GM21576 (cell line): ENCODE data around the gene DST.
A peak's percentile ranks its signal among the peaks of the same experiment; 100 is the strongest.

Source experiments
- ATAC-seq: cut with Tn5 transposase; IDR thresholded peaks from one replicate; pipeline ENCODE4 v1.9.1; 2021; ENCODE audit warnings: mild to moderate bottlenecking, moderate library complexity; ENCODE audit not compliant: unreplicated experiment

DST gene

DNA sequence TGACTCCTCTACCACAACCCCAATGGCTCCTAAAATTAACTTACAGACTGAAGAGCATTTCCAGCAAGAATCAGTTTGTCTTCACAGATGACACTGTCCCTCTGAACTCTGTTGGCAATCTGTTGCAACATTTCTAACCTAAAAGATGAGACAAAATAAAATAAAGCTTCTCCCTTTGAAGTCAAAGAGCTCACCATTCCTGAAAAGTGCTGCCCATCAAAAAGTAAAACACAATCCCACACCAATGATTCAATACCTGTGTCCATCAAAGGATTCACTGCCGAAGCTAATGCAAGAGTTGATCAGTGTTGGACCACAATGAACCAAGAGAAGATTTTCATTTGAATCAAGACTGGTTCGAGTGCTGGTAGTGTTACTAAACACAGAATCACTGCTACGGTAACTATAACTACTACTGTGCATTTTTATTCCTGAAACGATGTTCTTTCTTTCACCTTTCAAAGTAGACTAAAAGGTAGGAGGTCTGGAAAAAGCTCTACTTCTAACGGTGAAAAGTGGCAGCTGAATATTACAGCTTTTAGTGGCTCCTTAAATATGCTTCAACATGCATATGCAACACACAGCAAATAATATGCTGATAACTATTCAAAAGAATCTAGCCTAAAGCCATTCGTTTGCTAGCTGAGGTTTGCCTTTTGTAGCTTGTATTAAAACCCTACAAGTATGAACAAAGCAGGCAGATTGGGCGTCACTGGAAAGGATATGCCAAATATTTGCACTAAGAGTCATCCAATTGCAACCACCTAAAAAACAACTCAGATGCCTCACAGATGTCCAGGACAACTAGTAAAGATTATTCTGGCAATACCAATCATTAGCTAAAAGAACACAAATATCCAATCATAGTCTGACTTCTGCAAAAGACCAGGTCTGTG, at the start of gene DST:
Gene DST (minus strand): TSS at position 524 of the 896 bp plus-strand sequence.
- ATAC-seq, result no peak

DNA sequence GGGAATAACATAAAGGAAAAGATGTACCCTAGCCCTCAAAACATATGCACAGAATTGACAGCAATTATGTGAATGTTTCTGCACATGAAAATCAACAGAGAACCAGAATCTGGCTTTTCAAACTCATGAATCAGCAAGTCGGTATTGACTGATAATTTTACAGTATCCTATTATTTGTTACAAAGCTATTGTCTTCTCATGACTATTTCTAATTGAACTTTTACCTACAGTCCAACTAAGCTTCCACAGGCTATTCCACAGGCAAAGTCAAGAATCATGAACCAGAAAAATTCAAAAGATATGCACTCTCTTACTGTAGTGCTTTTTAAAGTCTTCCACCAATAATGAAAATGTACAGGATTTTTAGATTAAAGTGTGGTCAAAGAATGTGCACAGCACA, 49.1 kb upstream of the DST start:
- no peak for ATAC-seq

DNA sequence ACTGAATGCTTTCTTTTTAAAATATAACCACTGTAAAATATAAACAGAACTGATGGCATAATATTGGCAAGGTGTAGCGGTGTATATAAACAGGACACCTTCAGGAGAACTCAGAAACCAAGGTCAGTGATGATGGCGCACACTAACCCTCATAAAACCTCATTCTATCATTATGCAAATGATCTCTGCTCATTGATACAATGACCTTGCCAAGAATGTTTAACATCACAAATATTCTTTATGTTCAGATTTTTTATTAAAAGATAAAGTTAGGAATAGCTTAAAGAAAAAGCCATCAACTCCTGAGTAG, 48.6 kb upstream of the DST start:
- ATAC-seq, result no peak

DNA sequence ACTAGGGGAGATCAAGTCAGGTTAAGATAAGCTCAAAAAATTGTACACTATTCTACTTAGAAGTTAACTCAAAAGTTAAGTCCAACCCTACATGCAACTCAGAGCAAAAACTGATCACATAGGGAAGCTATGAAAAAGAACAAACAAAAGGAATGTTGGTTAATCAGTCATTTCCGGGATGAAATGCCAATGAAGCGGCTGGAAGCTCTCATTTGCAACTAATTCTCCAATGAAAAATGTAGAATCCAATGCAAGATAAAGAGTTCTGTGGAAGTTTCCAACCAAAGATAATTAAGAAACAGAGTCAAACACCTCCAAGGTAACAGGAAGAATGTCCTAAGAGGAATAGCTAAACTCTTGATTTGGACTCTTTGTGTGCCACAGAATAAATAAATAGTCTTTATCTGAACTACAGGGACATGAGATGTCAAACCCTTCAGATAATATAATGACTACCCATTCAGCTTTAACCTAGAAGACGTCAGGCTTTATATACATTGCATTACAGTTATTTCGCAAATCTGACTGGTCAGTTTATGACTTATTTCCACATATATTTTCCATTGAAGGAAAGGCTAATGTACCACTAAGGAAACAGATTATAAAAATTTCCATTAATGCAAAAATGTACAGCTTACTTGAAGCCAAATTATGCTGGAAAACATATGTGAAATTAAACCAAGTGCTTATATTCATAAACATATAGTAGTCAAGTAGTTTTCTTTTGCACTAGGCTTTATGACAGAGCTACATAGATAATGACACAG, 48.0 kb upstream of the DST start:
- no peak for ATAC-seq

DNA sequence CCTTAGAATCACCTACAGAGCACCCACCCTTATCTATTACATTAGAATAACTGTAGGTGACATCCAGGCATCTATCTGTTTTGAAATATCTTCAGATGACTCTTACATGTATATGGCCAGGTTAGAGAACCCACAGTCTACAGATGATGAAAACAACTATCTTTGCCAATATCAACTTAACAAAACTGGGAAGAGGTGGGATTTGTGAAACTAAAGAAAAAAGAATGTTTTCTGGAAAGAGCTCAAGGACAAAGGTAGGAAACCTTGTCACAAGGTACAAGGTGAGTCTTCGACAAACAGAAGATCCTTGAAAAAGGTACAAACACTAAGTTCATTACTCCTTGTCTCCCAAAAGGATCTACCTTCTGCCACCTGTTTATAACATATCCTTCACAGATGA, 47.0 kb upstream of the DST start:
- no peak for ATAC-seq

DNA sequence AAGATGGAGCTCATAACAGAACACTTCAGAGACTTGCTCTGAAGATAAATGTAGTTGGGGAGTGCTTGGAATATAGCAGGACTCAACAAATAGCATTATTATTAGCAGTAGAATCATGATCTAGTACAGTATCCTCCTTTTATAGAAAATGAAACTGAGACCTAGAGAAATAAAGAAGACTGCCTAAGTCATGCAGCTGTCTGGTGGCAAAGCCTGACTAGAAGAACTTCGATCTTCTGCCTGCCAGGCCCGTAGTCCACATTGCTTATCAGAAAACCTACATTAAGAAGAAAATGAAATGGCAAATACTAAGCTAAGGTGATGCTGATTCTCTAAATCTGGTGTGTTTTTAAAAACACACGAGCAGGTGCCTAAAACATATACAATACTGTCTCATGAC, 46.4 kb upstream of the DST start:
- ATAC-seq, result peak; percentile 91

- ATAC-seq, result no peak
These were observed 45.8 kb upstream of the DST start for GRCh38 chr6:56688521-56688920.

DNA sequence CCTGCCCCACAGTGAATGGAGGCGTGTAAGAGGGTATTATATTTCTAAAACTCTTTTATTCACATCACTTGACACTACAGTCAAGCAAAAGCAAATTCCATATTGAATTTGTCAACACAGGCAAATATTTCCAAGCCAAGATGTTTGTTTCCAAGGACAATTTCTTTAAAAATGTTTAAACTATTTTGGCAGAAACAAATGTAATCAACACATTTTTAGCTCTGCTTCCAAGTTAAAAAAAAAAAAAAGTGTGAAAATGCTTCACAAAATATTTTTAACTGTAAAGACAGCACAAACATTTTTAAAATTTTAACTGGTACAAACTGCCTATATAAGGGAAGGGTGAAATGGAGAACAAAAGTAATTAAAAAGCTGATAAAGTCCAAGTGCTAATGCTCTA, 44.9 kb upstream of the DST start:
- no peak for ATAC-seq

- ATAC-seq, result no peak
These were observed 43.7 kb upstream of the DST start for GRCh38 chr6:56686429-56686828.

DNA sequence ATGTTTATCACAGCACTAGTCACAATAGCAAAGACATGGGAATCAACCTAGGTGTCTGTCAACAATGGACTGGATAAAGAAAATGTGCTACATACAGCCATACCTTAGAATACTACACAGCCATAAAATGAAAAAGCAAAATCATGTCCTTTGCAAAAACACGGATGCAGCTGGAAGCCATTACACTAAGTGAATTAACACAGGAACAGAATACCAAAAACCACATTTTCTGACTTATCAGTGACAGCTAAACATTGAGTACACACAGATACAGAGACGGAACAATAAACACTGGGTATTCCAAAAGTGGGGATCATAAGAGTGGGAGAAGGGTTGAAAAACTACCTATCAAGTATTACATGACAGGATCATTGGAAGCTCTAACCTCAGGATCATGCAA, 43.3 kb upstream of the DST start:
- no peak for ATAC-seq

DNA sequence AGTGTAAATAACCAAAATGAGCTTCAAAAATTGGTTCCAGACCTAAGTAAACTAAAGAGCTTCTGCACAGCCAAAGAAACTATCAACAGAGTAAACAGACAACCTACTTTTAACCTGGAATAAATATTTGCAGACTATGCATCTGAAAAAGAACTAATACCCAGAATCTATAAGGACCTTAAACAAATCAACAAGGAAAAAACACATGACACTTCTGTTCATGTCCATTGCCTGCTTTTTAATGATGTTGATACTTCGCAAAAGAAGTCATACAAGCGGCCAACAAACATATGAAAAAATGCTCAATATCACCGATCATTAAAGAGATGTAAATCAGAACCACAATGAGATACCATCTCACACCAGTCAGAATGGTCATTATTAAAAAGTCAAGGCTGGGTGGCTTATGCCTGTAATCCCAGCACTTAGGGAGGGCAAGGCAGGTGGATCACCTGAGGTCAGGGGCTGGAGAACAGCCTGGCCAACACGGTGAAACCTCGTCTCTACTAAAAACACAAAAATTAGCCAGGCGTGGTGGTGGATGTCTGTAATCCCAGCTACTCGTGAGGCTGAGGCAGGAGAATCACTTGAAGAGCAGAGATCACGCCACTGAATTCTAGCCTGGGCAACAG, 42.5 kb upstream of the DST start:
- ATAC-seq, result no peak

DNA sequence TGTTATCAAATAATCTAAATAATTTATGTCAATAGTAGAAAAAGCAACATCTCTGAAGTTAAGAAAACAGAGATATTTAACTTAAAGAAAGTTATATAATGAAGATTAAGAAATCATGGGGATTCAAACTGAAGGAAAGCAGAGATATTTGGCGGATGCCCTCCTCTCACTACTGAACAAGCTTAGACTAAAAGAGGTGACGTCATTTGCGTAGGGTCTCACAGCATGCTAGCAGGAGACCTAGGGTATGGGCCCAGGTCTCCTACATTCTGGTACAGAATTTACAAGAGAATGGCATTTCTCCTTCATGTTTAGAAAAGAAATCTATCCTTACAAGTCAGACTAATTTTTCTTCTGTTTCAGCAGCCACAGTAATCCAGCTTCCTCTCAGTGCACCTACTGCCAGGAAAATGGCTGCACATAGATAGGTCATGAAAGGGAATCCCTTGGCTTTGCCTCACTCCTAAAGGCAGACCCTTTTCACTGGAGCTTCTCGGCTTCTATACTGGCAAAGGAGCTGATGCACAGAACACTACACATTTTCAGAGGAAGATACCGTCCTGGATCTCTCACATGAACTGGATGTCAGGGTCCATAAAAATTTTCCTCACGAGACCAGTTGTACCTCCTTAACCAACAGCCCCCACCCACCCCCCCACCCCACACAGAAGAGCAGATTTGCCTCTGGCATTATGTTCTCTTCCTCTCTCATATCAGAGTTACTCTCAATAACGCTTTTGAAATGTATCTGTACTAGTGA, 41.8 kb upstream of the DST start:
- no peak for ATAC-seq

DNA sequence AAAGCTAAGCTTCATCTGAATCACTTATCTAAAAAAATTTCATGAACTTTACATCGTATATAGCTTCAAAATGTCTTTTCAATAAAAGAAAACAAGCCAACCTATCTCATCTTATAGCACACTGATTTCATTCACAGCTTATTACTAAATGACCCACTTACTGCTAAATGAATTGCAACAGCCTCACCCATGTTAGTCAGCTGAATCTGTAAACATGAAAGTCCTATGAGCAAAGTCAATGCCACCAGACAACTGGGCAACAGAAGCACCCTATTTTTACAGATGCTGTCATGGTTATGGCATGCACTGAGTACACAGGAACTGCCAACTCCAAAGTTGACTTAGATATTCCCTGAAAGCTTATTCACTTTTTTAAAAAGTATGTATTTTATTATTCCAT, 41.2 kb upstream of the DST start:
- ATAC-seq, result no peak

DNA sequence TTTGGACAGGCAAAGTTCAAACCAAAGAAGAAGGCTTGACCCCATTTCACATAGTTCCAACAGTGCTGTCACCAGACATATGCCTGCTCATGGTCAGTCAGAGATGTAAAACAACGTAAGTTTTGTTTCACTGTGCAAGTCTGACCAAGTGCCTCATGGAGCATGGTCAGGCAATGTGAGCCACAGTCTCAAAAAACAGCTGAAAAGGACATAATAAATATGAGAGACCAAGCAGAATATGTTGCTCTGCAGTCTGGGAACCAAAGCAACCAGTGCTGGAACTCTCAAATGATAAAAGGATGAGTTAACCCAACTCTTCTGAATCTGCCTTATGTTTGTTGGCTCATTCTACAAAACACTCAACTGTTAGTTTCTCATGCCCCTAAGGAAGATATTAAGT, 39.9 kb upstream of the DST start:
- ATAC-seq, result no peak

- ATAC-seq, result no peak
These were observed 34.9 kb upstream of the DST start for GRCh38 chr6:56677559-56677958.

- ATAC-seq, result no peak
These were observed 29.2 kb upstream of the DST start for GRCh38 chr6:56671651-56672461.

DNA sequence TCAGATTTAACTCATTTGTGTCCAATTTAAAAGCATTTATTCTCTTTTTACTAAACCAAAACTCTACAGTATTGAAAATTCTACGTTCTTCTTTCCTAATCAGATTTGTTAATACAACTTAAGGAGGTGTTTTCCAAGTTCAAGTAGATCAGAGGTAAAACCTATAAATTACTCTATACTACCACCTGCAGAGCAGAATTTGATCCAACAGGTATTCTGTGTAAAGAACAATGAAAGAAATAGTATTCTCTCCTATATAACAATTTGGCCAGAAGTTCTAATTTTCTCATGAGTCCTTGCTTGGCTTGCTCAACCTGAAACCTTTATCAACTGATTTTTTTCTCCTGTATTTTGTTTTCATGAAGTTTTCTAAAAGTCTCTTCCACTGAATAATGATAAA, 28.5 kb upstream of the DST start:
- ATAC-seq, result no peak

GRCh38 chr6:56669041-56669440, 26.4 kb upstream of the DST start:
- ATAC-seq, result no peak

DNA sequence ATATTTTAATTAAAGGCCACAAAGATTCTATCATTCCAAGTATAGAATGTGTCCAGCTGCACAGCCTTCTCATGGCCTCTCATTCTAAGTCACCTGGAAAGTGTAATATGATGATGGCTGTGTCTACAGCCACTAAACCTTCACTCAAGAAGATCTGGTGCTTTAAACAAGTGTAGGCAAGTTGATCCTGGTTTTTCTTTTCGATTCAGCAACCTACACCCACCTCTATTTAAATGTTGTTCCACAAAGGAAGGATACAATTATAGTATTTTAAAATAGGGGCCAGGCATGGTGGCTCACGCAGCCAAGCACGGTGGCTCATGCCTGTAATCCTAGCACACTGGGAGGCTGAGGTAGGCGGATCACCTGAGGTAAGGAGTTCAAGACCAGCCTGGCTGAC, 25.5 kb upstream of the DST start:
- no peak for ATAC-seq

DNA sequence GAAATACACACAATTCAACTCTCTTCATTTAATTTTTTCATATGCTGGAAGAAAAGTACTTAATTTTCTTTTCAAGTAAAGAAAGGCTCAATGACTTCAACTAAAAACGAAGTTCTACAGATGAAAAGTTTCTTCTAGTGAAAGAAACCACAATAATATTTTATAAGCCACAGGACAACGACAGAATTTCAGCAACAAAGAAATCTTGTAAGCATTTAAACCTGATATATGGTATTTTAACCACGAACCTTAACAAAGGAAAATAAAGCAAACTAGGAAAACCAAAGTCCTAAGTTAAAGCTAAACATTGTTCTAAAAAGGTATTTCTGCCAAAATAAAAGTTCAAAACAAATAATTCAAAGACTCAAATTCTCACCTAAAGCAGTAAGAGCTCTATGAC, 24.6 kb upstream of the DST start:
- ATAC-seq, result no peak
